Astrocyte (in vitro differentiated cells and primary cell): ENCODE measurements around the gene SRMS. TPM values are rescaled to one million over a fixed set of nuclear protein-coding genes. Genes with fewer than 3 reads are reported as not detected.

Experiments used
- DNase-seq: peaks from one replicate; pipeline ENCODE4 v3.0.0-alpha.2; 2010; ENCODE audit warnings: low read depth
- FAIRE-seq: peaks from 2 replicates; lab custom pipeline; 2011; peaks lifted over from hg19 to GRCh38; lab: Jason Lieb, UNC
- H2AFZ ChIP-seq: 2 replicates; pipeline ENCODE4 v1.6.0; 2012; ENCODE audit warnings: low read depth, low read length, inconsistent platforms
- H3K27ac ChIP-seq: 2 replicates; pipeline ENCODE4 v1.5.1; 2011; ENCODE audit warnings: low read depth, low read length, inconsistent platforms
- H3K27me3 ChIP-seq: 2 replicates; pipeline ENCODE4 v1.6.0; 2011; ENCODE audit warnings: low read length, inconsistent platforms; ENCODE audit not compliant: insufficient read depth
- H3K36me3 ChIP-seq: 2 replicates; pipeline ENCODE4 v1.5.1; 2011; ENCODE audit warnings: low read length, inconsistent platforms; ENCODE audit not compliant: insufficient read depth
- H3K4me1 ChIP-seq: 2 replicates; pipeline ENCODE4 v1.5.1; 2011; ENCODE audit warnings: low read length, inconsistent platforms; ENCODE audit not compliant: insufficient read depth
- H3K4me2 ChIP-seq: 2 replicates; pipeline ENCODE4 v1.6.0; 2012; ENCODE audit warnings: low read length, inconsistent platforms
- H3K4me3 ChIP-seq: 2 replicates; pipeline ENCODE4 v1.5.1; 2011; ENCODE audit warnings: low read depth, mild to moderate bottlenecking, low read length, inconsistent platforms; ENCODE audit not compliant: insufficient read depth
- H3K79me2 ChIP-seq: 2 replicates; pipeline ENCODE4 v1.6.0; 2012; ENCODE audit warnings: mild to moderate bottlenecking, low read length, inconsistent platforms; ENCODE audit not compliant: insufficient read depth
- H3K9ac ChIP-seq: 2 replicates; pipeline ENCODE4 v1.6.0; 2012; ENCODE audit warnings: mild to moderate bottlenecking, low read length, inconsistent platforms
- H3K9me3 ChIP-seq: 2 replicates; pipeline ENCODE4 v1.5.1; 2012; ENCODE audit warnings: low read depth, mild to moderate bottlenecking, low read length, inconsistent platforms; ENCODE audit not compliant: insufficient read depth
- H4K20me1 ChIP-seq: 2 replicates; pipeline ENCODE4 v1.6.0; 2012; ENCODE audit warnings: low read length, inconsistent platforms; ENCODE audit not compliant: insufficient read depth
- H3K27ac Mint-ChIP-seq: one replicate; pipeline ENCODE4 v1.8.0; 2021; ENCODE audit warnings: mild to moderate bottlenecking, mixed read lengths; ENCODE audit not compliant: unreplicated experiment
- H3K27me3 Mint-ChIP-seq: one replicate; pipeline ENCODE4 v1.8.0; 2021; ENCODE audit warnings: low read depth, mixed read lengths; ENCODE audit not compliant: unreplicated experiment
- H3K36me3 Mint-ChIP-seq: one replicate; pipeline ENCODE4 v1.8.0; 2021; ENCODE audit warnings: low read depth, mixed read lengths; ENCODE audit not compliant: unreplicated experiment
- H3K4me1 Mint-ChIP-seq: one replicate; pipeline ENCODE4 v1.8.0; 2021; ENCODE audit warnings: low read depth, mixed read lengths; ENCODE audit not compliant: unreplicated experiment
- H3K4me3 Mint-ChIP-seq: one replicate; pipeline ENCODE4 v1.8.0; 2021; ENCODE audit warnings: mild to moderate bottlenecking, moderate library complexity, mixed read lengths; ENCODE audit not compliant: unreplicated experiment
- H3K9me3 Mint-ChIP-seq: one replicate; pipeline ENCODE4 v1.8.0; 2021; ENCODE audit warnings: mild to moderate bottlenecking, mixed read lengths; ENCODE audit not compliant: unreplicated experiment
- CTCF ChIP-seq: IDR thresholded peaks from 2 replicates; pipeline ENCODE4 v1.5.1; 2011; ENCODE audit warnings: low read depth, mild to moderate bottlenecking, inconsistent platforms, low read length, moderate library complexity; ENCODE audit not compliant: insufficient read depth
- EZH2 ChIP-seq: IDR thresholded peaks from 2 replicates; pipeline ENCODE4 v1.6.1; 2012; ENCODE audit warnings: mild to moderate bottlenecking, low read length, inconsistent platforms; ENCODE audit not compliant: insufficient read depth
- total RNA-seq: library from RNA; stranded (reverse); gene quantifications from 2 replicates; pipeline ENCODE4 v1.2.1, GENCODE V29; 2021

SRMS gene
- total RNA-seq, 1 donor from 2014 or later: 0.14 TPM

- H3K27ac ChIP-seq: no peak overlapping the region
- no peaks in the 10 kb centered on the region for H3K4me1 Mint-ChIP-seq
- H3K4me1 ChIP-seq: no peaks in the 10 kb centered on the region
- H3K27me3 ChIP-seq: peaks cover 12% of the 10 kb centered on the region
- no peaks in the 10 kb centered on the region for H4K20me1 ChIP-seq
- no peak overlapping the region for H3K9ac ChIP-seq
- FAIRE-seq (no peak), DNase-seq (no peak)
- no peak for TF ChIP-seq CTCF
- TF ChIP-seq EZH2: no peak
- H2AFZ ChIP-seq: no peak overlapping the region
- no peak overlapping the region for H3K4me2 ChIP-seq
- no peaks in the 10 kb centered on the region for H3K36me3 Mint-ChIP-seq
- peaks cover 24% of the 10 kb centered on the region for H3K27me3 Mint-ChIP-seq
- H3K4me3 Mint-ChIP-seq: no peak overlapping the region
- H3K27ac Mint-ChIP-seq: no peak overlapping the region
- peaks cover 21% of the 10 kb centered on the region for H3K9me3 Mint-ChIP-seq
- no peaks in the 10 kb centered on the region for H3K79me2 ChIP-seq
- no peaks in the 10 kb centered on the region for H3K36me3 ChIP-seq
- H3K9me3 ChIP-seq: peaks cover 16% of the 10 kb centered on the region
- no peak overlapping the region for H3K4me3 ChIP-seq
These were observed 40.3 kb downstream of the SRMS start for GRCh38 chr20:63507083-63507743.

- H3K27me3 ChIP-seq: peaks cover 12% of the 10 kb centered on the region
- Mint-ChIP-seq H3K27me3 (peaks cover 27% of the 10 kb centered on the region), H3K4me1 (no peaks in the 10 kb centered on the region), H3K27ac (no peak overlapping the region), H3K36me3 (no peaks in the 10 kb centered on the region), H3K9me3 (peaks cover 21% of the 10 kb centered on the region), H3K4me3 (no peak overlapping the region)
- DNase-seq (no peak), FAIRE-seq (no peak)
- no peaks in the 10 kb centered on the region for H4K20me1 ChIP-seq
- H2AFZ ChIP-seq: no peak overlapping the region
- no peak overlapping the region for H3K4me3 ChIP-seq
- peaks cover 16% of the 10 kb centered on the region for H3K9me3 ChIP-seq
- TF ChIP-seq EZH2 (no peak), CTCF (no peak)
- no peak overlapping the region for H3K27ac ChIP-seq
- no peak overlapping the region for H3K9ac ChIP-seq
- no peaks in the 10 kb centered on the region for H3K4me1 ChIP-seq
- H3K36me3 ChIP-seq: no peaks in the 10 kb centered on the region
- H3K79me2 ChIP-seq: no peaks in the 10 kb centered on the region
- no peak overlapping the region for H3K4me2 ChIP-seq
These were observed 41.8 kb downstream of the SRMS start for GRCh38 chr20:63505723-63506122.

GRCh38 chr20:63505281-63505680 lies 42.3 kb downstream of the SRMS start:
- Mint-ChIP-seq H3K27ac (no peak overlapping the region), H3K4me3 (no peak overlapping the region), H3K9me3 (peaks cover 18% of the 10 kb centered on the region), H3K36me3 (no peaks in the 10 kb centered on the region), H3K27me3 (peaks cover 27% of the 10 kb centered on the region), H3K4me1 (no peaks in the 10 kb centered on the region)
- no peaks in the 10 kb centered on the region for H3K79me2 ChIP-seq
- DNase-seq: no peak
- no peak for FAIRE-seq
- H3K4me3 ChIP-seq: no peak overlapping the region
- no peak overlapping the region for H2AFZ ChIP-seq
- H3K9me3 ChIP-seq: peaks cover 16% of the 10 kb centered on the region
- H3K4me1 ChIP-seq: no peaks in the 10 kb centered on the region
- H3K36me3 ChIP-seq: no peaks in the 10 kb centered on the region
- H3K9ac ChIP-seq: no peak overlapping the region
- H3K4me2 ChIP-seq: no peak overlapping the region
- no peak overlapping the region for H3K27ac ChIP-seq
- H4K20me1 ChIP-seq: no peaks in the 10 kb centered on the region
- TF ChIP-seq CTCF (no peak), EZH2 (no peak)
- peaks cover 12% of the 10 kb centered on the region for H3K27me3 ChIP-seq
